Thyroid gland (tissue), 4 donors: ENCODE measurements around the gene GSTA5.

Experiments used
- POLR2A ChIP-seq, 2 donors: fragments of 450-650 bp; IDR thresholded peaks; one replicate each; pipeline ENCODE4 v1.6.1; 2017; ENCODE audit warnings: antibody characterized with exemption in 2 of 2, mild to moderate bottlenecking in 2 of 2, moderate library complexity in 1 of 2
- TF ChIP-seq, protein P1 (sequence below), 6 experiments: fragments of 200-600 bp in 3 of 6; fragments of 450-650 bp in 3 of 6; sonication (generic) in 3 of 6; IDR thresholded peaks; one replicate each; pipeline ENCODE4 v1.5.1; 2016 to 2019; ENCODE audit warnings: antibody characterized with exemption in 6 of 6, mild to moderate bottlenecking in 2 of 6, inconsistent platforms in 1 of 6, moderate library complexity in 1 of 6

DNA sequence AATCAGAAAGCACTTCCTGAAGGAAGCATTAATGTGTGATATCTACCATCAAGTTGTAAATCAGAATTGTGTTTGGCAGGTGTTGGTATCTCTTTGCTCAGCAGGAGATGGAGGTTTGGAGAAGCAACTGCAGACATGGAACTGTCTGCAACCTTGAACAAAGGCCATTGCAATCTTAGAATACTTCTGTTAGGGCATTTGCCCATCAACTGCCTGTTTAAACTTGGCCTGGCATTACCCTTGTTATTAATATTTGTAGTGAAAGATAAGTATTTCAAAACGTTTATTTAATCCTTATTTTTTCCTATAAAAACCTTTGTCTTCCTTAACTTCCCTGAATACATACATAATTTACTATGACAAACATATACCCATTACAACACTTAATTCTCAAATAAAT, 14.1 kb downstream of the GSTA5 start:
- no peak for TF ChIP-seq POLR2A (IDR thresholded peaks at IDR 0.05)
- TF ChIP-seq, protein P1, sequence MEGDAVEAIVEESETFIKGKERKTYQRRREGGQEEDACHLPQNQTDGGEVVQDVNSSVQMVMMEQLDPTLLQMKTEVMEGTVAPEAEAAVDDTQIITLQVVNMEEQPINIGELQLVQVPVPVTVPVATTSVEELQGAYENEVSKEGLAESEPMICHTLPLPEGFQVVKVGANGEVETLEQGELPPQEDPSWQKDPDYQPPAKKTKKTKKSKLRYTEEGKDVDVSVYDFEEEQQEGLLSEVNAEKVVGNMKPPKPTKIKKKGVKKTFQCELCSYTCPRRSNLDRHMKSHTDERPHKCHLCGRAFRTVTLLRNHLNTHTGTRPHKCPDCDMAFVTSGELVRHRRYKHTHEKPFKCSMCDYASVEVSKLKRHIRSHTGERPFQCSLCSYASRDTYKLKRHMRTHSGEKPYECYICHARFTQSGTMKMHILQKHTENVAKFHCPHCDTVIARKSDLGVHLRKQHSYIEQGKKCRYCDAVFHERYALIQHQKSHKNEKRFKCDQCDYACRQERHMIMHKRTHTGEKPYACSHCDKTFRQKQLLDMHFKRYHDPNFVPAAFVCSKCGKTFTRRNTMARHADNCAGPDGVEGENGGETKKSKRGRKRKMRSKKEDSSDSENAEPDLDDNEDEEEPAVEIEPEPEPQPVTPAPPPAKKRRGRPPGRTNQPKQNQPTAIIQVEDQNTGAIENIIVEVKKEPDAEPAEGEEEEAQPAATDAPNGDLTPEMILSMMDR (IDR thresholded peaks at IDR 0.05): no peak
